ENCODE data around the gene RAB34.

- TF ChIP-seq POLR2A (IDR thresholded peaks at IDR 0.05) (no peak), CTCF (IDR thresholded peaks at IDR 0.05) (no peak), POLR2AphosphoS5 (IDR thresholded peaks at IDR 0.05) (no peak)
Measured at GRCh38 chr17:28675490-28675889, 42.2 kb downstream of the RAB34 start.

Measured in gastroesophageal sphincter (tissue), 3 donors.